ENCODE data around the gene SSR2.
"Not testable (repeated sequence)": the region's sequence is repeated elsewhere in the genome, so short reads cannot be mapped to it uniquely, and the experiment has no call there.

The SSR2 gene

DNA sequence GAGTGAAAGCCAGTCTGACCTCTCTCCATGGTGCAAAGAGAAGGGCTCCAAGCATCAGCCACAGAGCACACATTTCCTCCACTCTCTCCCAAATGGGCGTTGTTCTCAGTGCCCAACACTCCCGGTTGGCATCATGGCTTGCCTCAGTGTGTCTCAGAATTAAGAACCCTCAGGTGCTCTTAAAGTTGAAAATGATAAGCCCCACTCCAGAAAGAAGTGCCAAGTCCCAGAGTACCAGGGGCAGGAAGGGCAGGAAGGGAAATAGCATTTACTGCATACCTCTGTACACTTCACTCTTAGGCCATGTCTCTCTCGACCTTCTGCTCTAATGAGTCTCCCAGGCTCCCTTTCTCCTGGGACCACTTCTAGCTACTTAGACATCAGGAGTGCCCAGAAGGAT, 27.2 kb downstream of the SSR2 start:
- no peak for DNase-seq (ENCODE audit: low read depth in 2 of 2)

DNA sequence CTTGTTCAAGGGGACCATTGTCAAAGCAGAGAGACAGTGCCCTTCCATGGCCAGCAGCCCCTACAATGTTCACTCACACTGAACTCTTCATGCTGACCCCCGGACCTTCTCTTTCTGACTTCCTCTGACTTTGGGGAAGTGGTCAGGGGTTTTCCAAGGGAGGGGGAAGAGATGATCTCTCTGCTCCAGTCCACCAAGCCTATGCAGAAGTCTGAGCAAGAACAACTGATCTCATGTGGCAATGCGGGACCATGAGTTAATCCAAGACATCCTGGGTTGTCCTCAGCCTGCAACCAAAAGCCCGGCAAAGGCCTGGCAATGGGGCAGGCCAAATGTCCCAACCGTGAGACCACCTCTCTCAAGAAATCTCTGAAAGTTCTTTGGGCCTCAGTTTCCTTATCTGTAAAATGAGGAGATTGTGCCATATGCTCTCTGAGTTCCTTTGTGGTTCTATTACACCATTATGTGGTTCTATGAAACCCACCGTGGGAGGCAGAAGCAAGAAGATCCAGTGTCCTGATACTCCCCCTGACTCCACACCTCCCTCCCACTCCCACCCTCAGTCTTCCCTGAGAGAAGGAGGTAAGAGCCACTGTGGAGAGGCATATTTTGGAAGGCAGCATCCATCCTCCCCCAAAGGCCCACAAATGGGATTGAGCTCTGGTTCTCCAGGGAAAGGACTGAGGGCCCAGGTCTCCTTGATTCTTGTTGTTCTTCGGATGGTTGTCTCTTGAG, 30.6 kb downstream of the SSR2 start:
- no peak for DNase-seq (ENCODE audit: low read depth in 2 of 2)

DNA sequence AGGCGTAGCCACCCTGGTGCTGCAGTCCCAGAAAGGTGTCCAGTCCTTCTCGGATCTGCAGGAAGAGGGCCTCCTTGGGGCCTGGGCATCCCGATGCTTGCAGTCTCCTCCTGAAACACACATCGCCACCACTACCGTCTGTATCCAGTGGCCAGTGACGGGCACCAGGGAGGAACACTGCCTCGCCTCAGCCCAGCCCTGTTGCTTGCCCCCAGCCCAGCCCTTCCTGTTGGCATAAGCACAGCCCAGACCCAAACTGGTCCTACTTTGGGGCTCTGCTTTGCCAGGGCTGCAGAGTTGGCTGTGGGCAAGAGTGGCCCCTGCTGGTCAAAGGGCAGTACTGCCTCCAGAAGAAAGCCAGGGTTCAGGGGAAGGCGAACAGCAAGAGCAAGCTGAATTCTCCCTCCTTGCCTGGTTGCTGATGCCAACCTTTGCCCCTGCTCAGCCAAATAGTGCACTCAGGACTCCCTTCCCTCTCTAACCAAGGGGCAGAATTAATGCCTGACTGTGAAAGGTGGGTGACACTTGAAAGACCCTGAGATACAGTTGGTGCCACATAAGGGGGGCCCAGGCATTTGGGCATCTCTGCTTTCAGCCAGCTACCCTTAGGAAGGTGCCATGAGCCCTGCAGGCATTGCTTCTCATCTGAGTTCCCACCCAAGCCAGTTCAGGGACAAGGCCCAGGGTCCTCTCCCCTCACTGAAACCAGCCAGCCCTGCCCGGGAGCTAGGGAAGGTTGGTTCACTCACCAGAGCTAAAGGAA, 31.3 kb downstream of the SSR2 start:
- DNase-seq (ENCODE audit: low read depth in 2 of 2), result no peak

DNA sequence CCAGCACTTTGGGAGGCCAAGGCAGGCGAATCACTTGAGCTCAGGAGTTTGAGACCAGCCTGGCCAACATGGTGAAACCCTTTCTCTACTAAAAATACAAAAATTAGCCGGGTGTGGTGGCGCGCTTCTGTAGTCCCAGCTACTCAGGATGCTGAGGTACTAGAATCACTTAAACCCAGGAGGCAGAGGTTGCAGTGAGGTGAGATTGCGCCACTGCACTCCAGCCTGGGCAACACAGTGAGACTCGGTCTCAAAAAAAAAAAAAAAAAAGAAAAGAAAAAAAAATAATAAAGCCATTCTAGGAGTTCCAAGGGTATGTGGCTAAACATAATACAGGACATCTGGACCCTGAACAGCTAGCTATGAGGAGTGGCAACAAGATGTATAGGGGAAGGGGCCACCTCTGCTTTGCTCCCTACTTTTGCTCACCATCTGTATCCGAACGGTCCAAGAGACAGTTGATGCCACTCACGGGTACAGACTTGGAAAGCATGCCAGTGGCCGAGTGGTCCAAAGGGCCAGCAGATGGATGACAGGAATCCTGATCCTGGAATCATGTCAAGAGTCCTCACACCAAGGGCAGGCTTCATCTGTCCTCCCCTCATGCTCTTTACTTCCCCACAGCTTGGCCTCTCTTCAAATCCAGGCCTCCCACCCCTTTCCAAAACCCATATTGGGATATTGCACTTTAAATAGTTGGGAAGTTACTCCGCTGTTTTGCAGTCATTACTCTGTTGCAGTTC, 35.7 kb downstream of the SSR2 start:
- DNase-seq (ENCODE audit: low read depth in 2 of 2), result not testable (repeated sequence)

DNA sequence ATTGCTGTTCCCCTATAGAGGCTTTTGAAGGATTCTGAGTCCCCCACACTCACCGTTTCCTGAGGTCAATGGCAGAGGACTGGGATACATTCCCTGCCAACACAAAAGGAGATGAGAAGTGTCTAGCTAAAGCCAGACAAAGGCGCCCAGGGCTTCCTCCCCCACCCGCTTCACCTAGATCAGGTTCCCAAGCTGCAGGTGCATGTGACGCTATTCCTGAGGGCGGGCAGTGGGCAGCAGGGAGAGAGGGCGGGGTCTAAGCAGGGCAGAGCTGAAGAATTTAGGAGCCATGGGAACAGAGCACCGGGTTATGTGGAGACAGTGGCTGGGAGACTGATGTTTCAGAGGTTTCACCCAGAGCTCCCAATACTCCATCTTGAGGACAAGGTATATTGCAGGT, 36.4 kb downstream of the SSR2 start:
- DNase-seq (ENCODE audit: low read depth in 2 of 2), result no peak

DNA sequence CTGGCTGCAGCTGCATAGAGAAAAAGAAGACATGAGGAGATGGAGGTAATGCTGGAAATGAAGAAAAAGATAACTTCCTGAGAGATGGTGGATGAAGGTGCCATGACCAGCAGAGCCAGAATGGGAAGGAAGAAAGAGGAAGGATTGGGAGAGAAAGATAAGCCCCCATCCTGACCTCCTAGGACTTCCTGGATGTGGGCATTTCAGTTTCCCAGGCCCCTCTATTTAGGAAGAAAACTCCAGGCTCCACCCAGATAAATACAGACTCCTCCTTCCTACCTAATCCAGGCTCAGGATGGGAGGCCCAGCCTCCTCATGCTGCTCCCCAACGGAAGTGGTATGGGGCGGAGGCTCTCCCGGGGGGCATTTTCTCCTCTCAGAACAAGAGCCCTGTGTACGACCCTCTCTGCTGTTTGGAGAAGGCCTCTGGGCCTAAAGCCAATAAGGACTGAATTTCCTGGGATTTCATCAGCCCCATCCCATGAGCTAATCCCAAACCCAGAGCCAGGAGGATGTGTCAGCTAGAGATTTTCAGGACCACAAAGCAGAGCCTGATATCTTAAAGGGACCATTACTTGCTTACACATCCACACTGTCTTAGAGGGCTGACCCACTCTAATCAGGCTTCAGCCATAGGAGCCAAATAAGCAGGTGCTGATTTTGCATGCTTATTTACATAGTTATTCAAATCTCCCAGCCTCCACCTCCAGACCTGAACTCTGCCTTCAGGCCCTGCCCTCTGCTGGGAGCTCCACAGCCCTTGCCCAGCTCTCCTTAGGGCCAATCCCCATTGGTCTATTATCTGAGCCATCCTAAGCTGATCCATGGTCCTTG, 37.3 kb downstream of the SSR2 start:
- DNase-seq (ENCODE audit: low read depth in 2 of 2), result peak; percentile 100

DNA sequence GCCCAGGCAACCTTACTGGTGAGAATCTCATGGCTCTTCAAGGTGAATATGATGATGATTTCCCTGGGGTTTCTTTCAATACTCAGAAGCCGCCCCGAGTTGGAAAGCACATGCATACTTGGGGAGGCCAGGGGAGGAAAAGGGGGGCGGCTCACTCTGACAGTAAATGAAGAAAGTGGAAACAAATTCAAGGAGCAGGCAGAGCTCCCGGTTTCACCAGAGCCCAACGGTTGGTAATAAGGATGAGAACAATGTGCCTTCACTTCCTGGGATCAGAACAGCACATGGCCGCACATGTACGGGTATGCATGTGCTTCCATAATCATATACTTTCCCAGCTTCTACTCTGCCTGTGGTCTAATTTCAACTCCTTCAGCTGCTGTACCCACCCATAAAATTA, 38.6 kb downstream of the SSR2 start:
- no peak for DNase-seq (ENCODE audit: low read depth in 2 of 2)

DNA sequence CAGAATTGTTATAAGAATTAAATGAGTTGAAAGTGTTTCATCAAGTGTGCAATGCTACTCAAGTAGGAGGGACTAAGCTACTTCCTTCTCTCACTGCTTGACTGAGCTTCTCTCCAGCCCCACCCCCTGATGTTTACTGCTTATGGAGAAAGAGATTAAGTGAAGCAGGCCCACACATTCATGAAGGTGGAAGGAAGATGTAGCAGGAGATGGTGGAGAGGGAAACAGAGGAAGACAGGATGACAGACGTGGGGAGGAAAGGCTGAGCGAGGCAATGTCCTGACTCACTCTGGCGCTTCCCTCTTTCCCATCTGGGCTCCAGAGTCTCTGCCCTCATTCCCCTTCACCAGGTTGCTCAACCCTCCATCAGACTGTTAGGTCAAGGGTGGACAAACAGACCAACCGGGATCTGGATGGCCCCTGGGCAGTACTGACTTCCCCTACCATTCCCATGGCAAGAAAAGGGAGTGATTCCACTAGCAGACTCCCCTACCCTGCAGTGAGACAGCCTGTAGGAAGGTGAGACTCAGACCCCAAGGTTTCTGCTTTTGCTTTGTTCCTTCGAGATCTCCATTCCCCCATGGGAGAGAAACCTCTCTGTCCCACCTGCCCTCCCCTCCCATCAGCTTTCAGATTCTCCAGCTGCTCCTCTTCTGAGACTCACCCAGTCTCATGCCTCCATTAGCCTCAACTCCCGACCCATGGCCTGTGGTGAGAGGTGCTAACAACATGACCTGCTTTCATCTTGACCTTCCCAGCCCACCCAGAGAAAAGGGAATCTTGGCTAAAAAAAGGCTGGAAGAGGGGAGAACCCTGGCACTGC, 39.3 kb downstream of the SSR2 start:
- peak in 1 of 2 experiments; percentile 36 for DNase-seq (ENCODE audit: low read depth in 2 of 2)

DNA sequence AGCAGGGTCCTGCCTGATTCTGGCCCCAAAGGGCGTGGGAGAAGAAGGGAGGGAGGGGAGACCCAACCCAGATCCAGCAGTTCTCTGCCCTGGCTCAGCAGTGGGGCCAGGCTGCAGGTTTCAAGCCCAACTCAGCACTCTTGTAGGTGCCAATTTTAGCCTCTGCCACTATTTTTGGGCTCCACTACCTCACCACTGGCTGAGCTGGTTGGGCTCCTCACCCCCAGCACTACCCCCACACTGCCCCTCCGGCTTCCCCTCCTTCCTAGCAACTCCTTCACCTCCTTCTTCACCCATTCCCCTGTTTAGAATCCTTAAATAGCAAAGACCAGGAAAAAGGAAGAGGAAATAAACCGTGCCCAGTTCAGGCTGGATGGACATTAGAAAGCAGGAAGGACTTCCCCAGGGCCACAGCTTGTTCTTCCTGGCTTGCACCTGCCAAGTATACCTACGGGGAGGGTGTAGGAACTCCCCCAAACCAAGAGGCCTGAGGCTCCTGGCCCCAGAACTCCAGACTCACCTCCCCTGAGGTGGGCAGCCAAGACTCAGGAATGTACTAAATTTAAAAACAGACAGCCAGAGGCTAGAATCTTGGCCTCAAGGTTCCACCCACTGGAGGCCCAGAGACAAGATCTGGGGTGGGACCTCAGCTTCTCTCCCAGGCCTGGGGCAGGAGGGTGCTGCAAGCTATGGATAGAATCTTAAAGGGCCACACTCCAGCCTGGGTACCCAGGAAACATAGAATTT, 41.0 kb downstream of the SSR2 start:
- no peak for DNase-seq (ENCODE audit: low read depth in 2 of 2)

DNA sequence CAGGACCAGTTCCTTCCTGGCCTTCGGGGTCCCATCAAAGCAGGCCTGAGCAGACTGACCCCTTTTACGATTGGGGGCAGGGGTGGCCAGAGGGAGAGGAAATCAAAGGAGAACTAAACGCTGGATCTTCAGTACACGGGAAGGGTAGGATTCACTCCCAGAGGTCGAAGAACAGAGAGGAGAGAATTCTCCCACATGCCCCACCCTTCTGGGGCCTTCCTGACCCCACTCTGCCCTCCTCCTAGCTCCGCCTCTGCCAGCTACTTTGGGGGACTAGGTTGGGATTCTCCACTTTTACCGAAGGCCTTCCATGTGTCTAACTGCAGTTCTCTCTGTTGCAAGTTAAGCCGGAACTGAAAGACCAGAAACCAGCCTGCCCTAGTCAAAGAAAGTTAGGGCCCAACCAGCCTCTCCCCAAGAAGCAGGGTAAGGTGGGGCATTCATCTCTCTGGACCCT, 41.8 kb downstream of the SSR2 start:
- no peak for DNase-seq (ENCODE audit: low read depth in 2 of 2)

DNA sequence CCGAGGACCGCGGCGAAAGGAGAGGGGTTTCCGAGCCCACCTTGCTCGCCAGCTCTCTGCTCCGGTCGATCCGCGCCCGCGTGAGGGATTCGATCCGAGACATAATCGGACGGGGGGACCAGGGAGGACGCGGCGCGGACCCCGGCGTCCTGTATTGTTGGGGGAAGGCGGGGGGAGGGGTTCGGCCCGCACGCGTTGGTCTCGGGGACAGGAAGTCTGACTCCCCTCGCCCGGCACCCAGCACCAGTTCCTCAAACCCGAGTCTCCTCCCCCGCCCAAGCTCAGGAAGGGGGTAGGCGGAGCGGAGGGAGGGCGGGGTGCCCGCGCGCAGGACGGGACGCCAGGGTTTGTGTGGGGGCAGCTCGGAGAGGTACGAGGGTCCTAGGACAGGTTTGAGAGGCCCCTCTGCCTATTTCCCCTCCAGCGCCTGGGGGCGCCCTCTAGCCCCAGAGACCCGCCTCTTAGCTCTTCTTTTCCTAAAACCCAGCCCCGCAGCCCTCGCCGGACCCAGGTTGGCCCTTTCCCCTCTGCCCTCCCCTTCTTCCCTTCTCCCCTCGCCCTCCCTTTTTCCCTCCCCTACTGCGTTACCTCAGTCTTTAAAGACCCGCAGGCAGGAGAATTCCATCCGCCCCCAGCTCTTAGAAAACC, 42.3 kb downstream of the SSR2 start, which contains the start of gene ARHGEF2:
ARHGEF2 (minus strand) TSS at position 223 of the 648 bp plus-strand sequence; CDS start at position 103, 120 bp downstream.
- peak in 1 of 2 experiments; percentile 51 for DNase-seq (ENCODE audit: low read depth in 2 of 2)

DNA sequence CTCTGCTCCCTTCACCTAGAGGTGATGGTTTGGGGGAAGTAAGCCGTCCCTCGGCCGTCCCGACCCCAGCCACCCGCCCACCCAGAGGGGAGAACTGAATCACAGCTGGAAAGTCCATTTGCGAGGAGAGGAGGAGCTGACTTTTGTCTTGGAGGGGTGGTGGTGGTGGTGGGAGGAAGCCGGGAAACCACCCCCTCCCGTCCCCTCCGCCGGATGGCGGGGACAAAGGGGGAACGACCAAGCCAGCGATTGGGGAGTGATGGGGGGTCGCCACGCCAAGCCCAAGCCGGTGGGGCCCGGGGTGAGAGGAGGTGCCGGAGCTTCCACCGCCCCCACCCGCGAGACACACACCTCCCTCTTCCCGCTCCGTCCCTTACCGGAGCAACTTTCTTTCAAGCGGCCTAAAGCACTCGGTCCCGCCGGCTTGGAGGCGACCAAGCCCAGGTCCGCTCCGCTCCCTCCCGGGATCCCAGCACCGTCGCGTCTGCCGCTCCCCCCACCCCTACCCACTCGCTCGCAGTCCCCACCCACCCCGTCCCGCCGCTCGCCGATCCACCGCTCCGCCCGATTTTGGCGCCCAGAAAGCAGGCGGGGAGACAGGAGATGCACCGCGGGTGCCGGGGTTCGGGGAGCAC, 42.9 kb downstream of the SSR2 start:
- DNase-seq (ENCODE audit: low read depth in 2 of 2), result no peak

DNA sequence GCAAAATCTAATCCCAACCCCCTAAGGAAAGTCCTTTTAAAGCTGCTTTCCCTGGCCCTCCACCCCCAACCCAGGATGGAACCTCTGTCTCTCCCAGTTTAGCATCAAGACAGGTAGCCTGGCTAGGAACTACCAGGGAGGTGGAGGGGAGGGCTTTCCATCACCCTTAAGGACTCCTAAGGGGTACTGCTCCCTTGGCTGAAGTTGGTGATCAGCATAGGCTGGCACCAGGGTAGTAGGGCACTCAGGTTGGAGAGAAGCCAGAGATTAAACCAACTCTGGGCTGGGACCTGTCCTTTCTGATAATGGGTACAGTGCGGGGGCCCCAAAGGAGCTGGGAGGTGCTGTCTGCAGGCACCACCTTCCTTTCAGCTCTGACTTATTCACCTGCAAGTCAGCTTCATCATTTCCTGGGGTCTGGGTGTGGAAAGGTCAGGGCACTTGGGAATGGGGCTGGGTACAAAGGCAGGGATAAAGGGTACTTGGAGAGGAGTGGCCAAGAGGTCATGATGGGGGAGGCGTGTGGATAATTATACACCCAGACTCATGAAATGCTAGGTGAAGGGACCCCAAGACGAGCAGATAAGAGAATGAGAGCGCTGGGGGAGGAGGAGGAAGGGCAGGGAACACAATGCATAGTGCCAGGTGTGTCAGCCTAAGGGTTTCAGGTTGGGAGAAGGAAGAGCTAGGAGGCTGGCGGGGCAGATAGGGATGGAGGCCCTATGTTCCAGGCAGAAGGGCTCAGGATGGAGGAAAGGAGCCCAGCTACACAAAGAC, 43.6 kb downstream of the SSR2 start:
- no peak for DNase-seq (ENCODE audit: low read depth in 2 of 2)

DNA sequence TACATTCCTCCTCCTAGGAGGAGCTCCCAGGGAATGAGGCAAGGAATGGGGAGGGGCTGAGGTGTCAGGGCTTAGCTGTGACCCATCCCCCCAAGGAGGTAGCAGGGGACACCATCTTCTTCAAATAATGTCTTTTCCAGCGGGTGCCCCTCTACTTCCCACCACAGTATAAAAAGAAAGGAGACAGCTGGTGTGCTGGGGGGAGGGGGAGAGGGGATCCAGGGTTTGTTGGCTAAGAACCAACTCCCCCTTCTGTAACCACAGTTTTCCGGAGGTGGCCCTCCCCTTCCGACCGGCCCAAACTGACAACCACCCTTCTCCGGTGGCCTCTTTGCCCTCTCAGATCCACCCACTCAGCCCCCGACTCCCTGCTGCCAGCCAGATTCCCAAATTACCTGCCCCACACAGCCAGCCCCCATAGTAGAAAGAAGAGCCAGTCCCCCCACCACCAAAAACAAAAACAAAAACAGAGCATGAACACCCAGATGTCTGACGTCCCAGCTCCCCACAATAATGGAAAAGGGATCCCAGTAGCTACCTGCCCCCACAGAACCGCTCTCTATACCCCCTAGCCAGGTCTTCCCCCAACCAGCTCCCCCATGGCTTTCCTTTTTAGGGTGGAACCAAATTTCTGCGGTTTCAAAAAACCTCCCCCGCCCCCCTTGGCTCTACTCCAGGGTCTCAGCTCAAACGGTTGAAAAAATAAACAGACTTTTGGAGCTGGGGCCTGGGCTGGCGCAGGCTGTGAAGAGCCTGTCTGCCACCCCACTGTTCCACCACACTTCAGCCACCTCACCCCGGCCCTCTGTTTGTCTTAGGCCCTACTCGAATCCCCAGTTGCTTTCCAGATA, 44.5 kb downstream of the SSR2 start:
- DNase-seq (ENCODE audit: low read depth in 2 of 2), result peak; percentile 64 to 65

DNA sequence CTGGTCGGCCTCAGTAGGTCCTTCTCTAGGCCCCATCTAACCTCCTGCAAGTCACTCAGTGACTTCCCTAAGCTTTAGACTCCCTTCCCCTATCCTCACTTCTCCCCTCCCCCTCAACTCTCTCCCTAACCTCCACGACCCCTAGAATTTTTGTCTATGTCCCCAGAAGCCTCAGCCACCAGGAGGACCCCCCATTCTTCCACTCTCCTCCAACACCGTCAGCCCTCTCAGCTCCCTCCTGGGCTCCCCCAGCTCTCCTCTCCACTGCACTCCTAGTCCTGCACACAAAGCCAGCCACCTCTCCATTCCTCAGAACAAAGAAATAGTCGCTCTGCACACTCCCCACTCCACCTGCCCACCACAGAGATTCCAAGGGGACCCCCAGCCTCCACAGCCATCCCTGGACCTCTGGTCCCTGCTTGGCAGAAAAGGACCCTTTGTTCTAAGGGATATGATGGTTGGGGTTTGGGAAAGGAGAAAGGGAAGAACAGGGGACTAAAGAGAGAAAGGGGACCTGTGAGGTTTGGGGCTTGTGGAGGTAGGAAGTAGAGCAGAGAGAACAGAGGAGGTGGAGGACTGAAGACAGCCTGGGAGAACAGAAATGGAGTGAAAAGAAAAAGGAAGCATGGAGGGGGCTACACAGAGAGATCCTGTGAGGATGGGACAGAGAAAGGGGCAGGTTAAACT, 45.2 kb downstream of the SSR2 start:
- no peak for DNase-seq (ENCODE audit: low read depth in 2 of 2)

Measured in fibroblast of skin of left biceps (primary cell).